Measurements from ENCODE around the gene TBCE.
A peak's percentile ranks its signal among the peaks of the same experiment; 100 is the strongest.

Gene TBCE

DNA sequence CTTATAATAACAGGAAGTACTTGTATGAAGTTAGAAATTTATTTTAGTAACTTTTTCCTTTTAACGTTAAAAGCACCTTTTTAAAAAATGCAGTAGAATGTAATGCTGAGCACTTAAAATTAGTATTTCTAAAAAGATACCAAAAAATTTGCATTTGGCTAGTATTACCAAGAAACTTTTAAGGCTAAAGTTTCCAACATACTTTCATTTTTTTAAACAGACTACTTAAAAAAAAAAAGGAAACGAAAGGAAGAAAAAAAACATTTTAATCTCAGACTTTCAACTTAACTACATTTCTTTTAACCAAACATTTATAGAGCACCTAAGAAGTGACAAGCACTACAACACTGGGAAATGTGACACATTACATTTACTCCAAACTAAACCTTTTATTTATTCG is 42.1 kb upstream of the TBCE start:
- no peaks in the 10 kb centered on the region; the same call in none of the 2 replicates for H3K36me3 ChIP-seq (ENCODE audit: control insufficient read depth, insufficient read depth, low read length)
- peak overlapping the region; percentile 98 for H3K4me3 ChIP-seq (replicated peaks; ENCODE audit: low read depth, low read length)
- TF ChIP-seq, protein P1, sequence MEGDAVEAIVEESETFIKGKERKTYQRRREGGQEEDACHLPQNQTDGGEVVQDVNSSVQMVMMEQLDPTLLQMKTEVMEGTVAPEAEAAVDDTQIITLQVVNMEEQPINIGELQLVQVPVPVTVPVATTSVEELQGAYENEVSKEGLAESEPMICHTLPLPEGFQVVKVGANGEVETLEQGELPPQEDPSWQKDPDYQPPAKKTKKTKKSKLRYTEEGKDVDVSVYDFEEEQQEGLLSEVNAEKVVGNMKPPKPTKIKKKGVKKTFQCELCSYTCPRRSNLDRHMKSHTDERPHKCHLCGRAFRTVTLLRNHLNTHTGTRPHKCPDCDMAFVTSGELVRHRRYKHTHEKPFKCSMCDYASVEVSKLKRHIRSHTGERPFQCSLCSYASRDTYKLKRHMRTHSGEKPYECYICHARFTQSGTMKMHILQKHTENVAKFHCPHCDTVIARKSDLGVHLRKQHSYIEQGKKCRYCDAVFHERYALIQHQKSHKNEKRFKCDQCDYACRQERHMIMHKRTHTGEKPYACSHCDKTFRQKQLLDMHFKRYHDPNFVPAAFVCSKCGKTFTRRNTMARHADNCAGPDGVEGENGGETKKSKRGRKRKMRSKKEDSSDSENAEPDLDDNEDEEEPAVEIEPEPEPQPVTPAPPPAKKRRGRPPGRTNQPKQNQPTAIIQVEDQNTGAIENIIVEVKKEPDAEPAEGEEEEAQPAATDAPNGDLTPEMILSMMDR (IDR thresholded peaks at IDR 0.05; ENCODE audit: insufficient read depth, low read length, poor library complexity, severe bottlenecking): no peak
- DNase-seq (ENCODE audit: extremely low read depth, insufficient read length): peak; percentile 42
- H3K27me3 ChIP-seq (replicated peaks; ENCODE audit: control insufficient read depth, insufficient read depth, low read length): no peaks in the 10 kb centered on the region

DNA sequence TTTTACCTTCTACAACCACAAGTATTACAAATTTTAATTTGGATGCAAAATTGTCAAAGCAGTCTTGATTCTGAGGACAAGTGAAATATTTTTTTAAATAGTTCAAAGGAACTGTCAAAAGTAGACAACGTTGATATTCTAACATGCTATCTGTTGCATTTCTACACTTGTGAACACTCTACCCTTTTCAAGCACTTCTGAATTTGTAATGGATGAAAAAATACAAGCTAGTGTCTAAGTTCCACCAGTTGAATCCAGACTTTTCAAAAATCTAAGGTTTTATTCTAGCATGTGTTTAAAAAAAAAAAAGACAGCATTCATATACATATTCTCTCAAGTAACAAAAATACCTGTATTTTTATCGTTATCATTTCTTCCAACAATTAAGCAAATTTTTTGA is 41.4 kb upstream of the TBCE start:
- Histone ChIP-seq H3K4me3 (replicated peaks; ENCODE audit: low read depth, low read length) (peak overlapping the region; percentile 98), H3K36me3 (ENCODE audit: control insufficient read depth, insufficient read depth, low read length) (no peaks in the 10 kb centered on the region; the same call in none of the 2 replicates), H3K27me3 (replicated peaks; ENCODE audit: control insufficient read depth, insufficient read depth, low read length) (no peaks in the 10 kb centered on the region)
- TF ChIP-seq, protein P1 (IDR thresholded peaks at IDR 0.05; ENCODE audit: insufficient read depth, low read length, poor library complexity, severe bottlenecking): no peak
- DNase-seq (ENCODE audit: extremely low read depth, insufficient read length): no peak

DNA sequence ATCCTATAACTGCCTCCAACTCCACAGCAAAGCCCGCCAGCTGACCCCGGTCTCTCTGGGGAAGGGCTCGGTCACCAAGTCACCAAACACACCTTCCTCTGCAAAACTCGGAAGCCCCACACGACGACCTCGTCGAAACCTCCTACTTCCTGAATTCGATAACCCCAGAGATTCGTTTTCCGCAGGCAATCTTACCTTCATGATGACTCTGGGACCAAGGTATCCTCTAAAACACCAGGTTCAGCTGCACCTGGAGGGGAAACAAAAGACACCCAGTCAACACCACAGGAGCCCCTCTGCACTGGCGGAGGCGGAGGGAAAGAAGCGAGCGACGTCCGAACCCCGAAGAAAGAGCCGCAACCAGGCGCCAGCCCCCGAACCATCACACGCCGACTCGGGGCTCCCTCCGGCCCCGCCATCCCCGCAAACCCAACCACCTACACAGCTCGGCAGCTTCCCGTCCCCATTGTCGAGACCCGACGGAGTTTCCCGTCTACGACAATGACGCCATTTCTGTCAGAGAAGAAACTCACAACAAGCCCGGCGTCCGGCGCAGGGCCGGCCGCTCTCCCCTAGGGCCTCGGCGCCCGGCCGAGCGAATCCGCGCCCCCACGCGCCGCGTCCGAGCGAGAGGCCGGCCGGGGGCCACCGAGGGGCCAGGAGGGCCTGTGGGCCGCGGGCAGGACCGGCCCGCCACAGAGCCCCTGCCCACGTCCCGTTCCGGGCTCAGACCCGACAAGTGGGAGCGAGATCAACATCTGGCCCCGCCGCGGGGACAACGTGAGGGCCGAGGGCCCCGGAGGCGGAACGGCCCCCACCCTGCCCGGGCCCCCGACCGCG is 40.3 kb upstream of the TBCE start:
- Histone ChIP-seq H3K4me3 (replicated peaks; ENCODE audit: low read depth, low read length) (peak overlapping the region; percentile 98), H3K36me3 (ENCODE audit: control insufficient read depth, insufficient read depth, low read length) (no peaks in the 10 kb centered on the region; the same call in 1 of the 2 replicates), H3K27me3 (replicated peaks; ENCODE audit: control insufficient read depth, insufficient read depth, low read length) (no peaks in the 10 kb centered on the region)
- peak; percentile 74 for DNase-seq (ENCODE audit: extremely low read depth, insufficient read length)
- TF ChIP-seq, protein P1 (IDR thresholded peaks at IDR 0.05; ENCODE audit: insufficient read depth, low read length, poor library complexity, severe bottlenecking): no peak

DNA sequence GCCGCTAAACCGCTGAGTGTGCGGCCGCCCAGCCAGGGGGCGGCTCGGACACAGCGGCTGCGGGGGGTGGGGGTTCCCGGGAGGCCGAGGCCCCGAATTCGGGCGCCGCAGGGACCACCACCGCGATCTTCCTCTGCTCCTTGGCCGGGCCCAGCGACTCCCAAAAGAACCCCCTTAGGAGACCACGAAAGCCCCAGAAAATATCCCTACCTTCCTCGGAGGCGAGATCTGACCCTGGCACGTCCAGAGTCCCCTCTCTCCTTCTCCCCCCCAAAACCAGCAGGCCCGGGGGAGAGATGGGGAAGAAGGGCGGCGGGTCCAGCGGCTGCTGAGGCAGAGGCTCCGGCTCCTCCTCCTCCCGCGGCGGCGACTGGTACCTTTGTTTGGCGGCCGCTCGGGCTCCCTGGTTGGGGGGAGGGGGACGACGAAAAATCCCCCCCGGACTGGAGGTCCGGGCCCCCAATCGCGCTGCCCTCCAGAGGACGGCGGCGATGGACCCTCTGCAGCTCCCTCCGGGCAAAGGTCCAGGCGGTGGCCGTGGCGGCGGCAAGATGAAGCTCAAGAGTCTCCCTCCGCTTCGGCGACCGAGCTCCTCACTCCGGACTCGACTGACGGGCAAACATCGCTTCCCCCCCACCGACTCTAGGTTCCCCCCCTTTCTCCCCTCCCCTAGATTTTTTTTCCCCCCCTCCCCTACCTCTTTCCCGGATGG is 39.5 kb upstream of the TBCE start, which contains the start of gene ARID4B:
Gene ARID4B (minus strand): TSS at position 621 of the 712 bp plus-strand sequence. CDS start 1,260 bp downstream, outside the sequence.
- H3K27me3 ChIP-seq (replicated peaks; ENCODE audit: control insufficient read depth, insufficient read depth, low read length): no peaks in the 10 kb centered on the region
- TF ChIP-seq, protein P1 (IDR thresholded peaks at IDR 0.05; ENCODE audit: insufficient read depth, low read length, poor library complexity, severe bottlenecking): no peak
- H3K4me3 ChIP-seq (replicated peaks; ENCODE audit: low read depth, low read length): peak within 1 kb of the TSS; percentile 98
- DNase-seq (ENCODE audit: extremely low read depth, insufficient read length): no peak
- no peaks in the 10 kb centered on the region; the same call in 1 of the 2 replicates for H3K36me3 ChIP-seq (ENCODE audit: control insufficient read depth, insufficient read depth, low read length)

DNA sequence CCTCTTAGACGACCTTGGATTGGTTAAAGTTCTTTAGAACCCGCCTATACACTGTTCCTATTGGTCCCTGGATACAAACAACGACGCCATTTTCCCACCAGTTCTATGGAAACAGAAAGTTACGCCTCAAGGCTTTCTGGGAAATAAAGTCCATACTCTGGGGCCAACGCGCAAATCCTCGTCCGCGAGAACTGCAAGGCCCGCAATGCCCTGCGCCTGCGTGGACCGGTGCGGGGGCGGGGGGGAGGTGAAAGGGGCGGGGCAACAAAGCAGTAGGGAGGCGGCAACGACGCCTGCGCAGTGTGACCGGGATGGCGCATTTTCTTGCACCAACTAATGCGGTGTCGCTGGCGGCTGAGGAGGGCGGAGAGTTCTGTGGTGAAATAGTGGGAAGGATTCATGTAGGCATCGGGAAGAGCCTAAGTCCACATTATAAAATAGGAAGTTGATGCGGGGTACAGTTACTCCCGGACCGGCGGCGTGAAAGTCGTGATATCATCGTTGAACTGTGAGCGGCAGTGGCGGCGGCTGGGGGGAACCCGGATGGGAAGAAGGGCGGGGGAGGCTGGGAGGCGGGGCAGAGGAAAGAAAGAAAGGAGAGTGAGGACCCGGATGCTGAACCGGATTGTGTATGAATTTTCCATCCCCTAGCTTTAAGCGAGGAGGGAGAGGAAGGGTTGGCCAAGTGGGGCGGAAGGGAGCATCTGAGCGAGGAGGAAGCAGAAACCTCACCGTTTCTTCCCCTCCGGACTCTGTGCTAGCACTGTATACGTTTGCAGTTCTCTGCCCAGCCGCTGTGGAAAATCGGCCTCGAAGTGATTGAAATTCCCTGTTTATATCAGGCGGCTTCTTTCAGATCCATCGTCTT is 38.7 kb upstream of the TBCE start, which contains the start of gene GGPS1:
Gene GGPS1 (plus strand): TSS at position 300 of the 868 bp plus-strand sequence. CDS start 6,695 bp downstream, outside the sequence.
- H3K4me3 ChIP-seq (replicated peaks; ENCODE audit: low read depth, low read length): peak within 1 kb of the TSS; percentile 98
- DNase-seq (ENCODE audit: extremely low read depth, insufficient read length): peak; percentile 96
- H3K36me3 ChIP-seq (ENCODE audit: control insufficient read depth, insufficient read depth, low read length): no peaks in the 10 kb centered on the region; the same call in 1 of the 2 replicates
- TF ChIP-seq, protein P1 (IDR thresholded peaks at IDR 0.05; ENCODE audit: insufficient read depth, low read length, poor library complexity, severe bottlenecking): no peak
- no peaks in the 10 kb centered on the region for H3K27me3 ChIP-seq (replicated peaks; ENCODE audit: control insufficient read depth, insufficient read depth, low read length)

Measured in GM06990 (cell line).